HG03139 (cell line): ENCODE measurements around the gene C1GALT1C1.
A peak's percentile ranks its signal among the peaks of the same experiment; 100 is the strongest.

Experiments
- ATAC-seq: cut with Tn5 transposase; IDR thresholded peaks from one replicate; pipeline ENCODE4 v1.9.1; 2021; ENCODE audit not compliant: unreplicated experiment

Gene C1GALT1C1

GRCh38 chrX:120603707-120604360 lies 26.0 kb downstream of the C1GALT1C1 start, which contains the start of gene MCTS1:
Gene MCTS1 (plus strand): TSS chrX:120604101. CDS start chrX:120604237, 136 bp downstream.
- peak; percentile 91 for ATAC-seq

GRCh38 chrX:120585702-120586101 lies 44.2 kb downstream of the C1GALT1C1 start:
- no peak for ATAC-seq
